MM.1S (cell line): ENCODE measurements around the gene ANKRD13D.

Experiments
- CTCF ChIP-seq: fragments of 300-600 bp; sonication (generic); IDR thresholded peaks from 2 replicates; pipeline ENCODE4 v1.5.1; 2016; ENCODE audit warnings: antibody characterized with exemption, low read length, mixed read lengths
- EZH2 ChIP-seq: fragments of 300-600 bp; sonication (generic); optimal IDR thresholded peaks from 2 replicates; pipeline ENCODE3; 2017; ENCODE audit warnings: low read depth, mild to moderate bottlenecking, antibody characterized with exemption, low read length, mixed read lengths

GRCh38 chr11:67307545-67308001 is 18.5 kb downstream of the ANKRD13D start:
- TF ChIP-seq CTCF (no peak), EZH2 (no peak)
